ENCODE measurements around the gene IKZF5. TPM values are rescaled to one million over a fixed set of nuclear protein-coding genes. Genes with fewer than 3 reads are reported as not detected.

Gene IKZF5
- total RNA-seq, 1 experiment from 2014 or later, result 8.6 TPM

GRCh38 chr10:122981066-122981464, 27.5 kb downstream of the IKZF5 start:
- peak; percentile 25; the same call in 1 of the 2 replicates for ATAC-seq
- H3K36me3 ChIP-seq (ENCODE audit: control insufficient read depth, insufficient read depth, low read length), result no peaks in the 10 kb centered on the region; the same call in 1 of the 2 replicates
- POLR2A ChIA-PET, result interaction anchor here (0.6 kb wide), 1 partner anchor 42 kb away, joined by 3 read pairs; no protein-coding TSS in a partner anchor
- DNase-seq (ENCODE audit: low read depth, low spot score), result peak; percentile 18
- H3K4me1 ChIP-seq (ENCODE audit: control insufficient read depth, insufficient read depth, low read length), result peaks cover 9% of the 10 kb centered on the region
- H3K27me3 ChIP-seq (ENCODE audit: control insufficient read depth, insufficient read depth, low read length), result no peaks in the 10 kb centered on the region
- TSS peak; percentile 80 for BruUV-seq (replicated peaks)
- peak; percentile 56; the same call in 1 of the 2 replicates for TF ChIP-seq CTCF (IDR thresholded peaks at IDR 0.05)
- no peak for TF ChIP-seq POLR2AphosphoS5 (IDR thresholded peaks at IDR 0.05; ENCODE audit: low read depth, low read length)
- TF ChIP-seq TCF7L2 (IDR thresholded peaks at IDR 0.05; ENCODE audit: low read depth, low read length), result no peak
- intact Hi-C loops (cut with micrococcal nuclease; ENCODE audit: unreplicated experiment), result no loop called here
- H3K27ac ChIP-seq (ENCODE audit: low read length), result peak overlapping the region; percentile 91
- in situ Hi-C loops (cut with HindIII; ENCODE audit: low pct_unique_long_range_greater_than_20kb, low sequenced_read_pairs), result no loop called here
- peak overlapping the region; percentile 67 to 94 for H3K4me3 ChIP-seq (ENCODE audit: low read depth in 2 of 2, low read length in 2 of 2)
- CTCF ChIA-PET, result interaction anchor here (1.4 kb wide), 1 partner anchor 29 kb away, joined by 4 read pairs; no protein-coding TSS in a partner anchor
- no peaks in the 10 kb centered on the region for H3K9me3 ChIP-seq (ENCODE audit: control insufficient read depth, insufficient read depth, low read depth, low read length)

GRCh38 chr10:122980209-122981065, 28.2 kb downstream of the IKZF5 start, which contains the start of gene PSTK:
PSTK (plus strand) TSS chr10:122980401; CDS start chr10:122980480, 79 bp downstream.
- H3K9me3 ChIP-seq (ENCODE audit: control insufficient read depth, insufficient read depth, low read depth, low read length), result no peaks in the 10 kb centered on the region
- CTCF ChIA-PET, result interaction anchor here (1.4 kb wide), 1 partner anchor 30 kb away, joined by 4 read pairs; no protein-coding TSS in a partner anchor
- peak; percentile 98 for ATAC-seq
- intact Hi-C loops (cut with micrococcal nuclease; ENCODE audit: unreplicated experiment), result no loop called here
- H3K4me3 ChIP-seq (ENCODE audit: low read depth in 2 of 2, low read length in 2 of 2), result peak within 1 kb of the TSS; percentile 67 to 94
- TF ChIP-seq POLR2AphosphoS5 (IDR thresholded peaks at IDR 0.05; ENCODE audit: low read depth, low read length) (peak; percentile 85), TCF7L2 (IDR thresholded peaks at IDR 0.05; ENCODE audit: low read depth, low read length) (peak; percentile 69), CTCF (IDR thresholded peaks at IDR 0.05) (peak; percentile 96), SIN3A (IDR thresholded peaks at IDR 0.05; ENCODE audit: borderline replicate concordance, insufficient read depth, low read depth, low read length) (peak; percentile 82; the same call in 1 of the 2 replicates), REST (IDR thresholded peaks at IDR 0.05; ENCODE audit: insufficient read depth in 1 of 2, low read depth in 2 of 2, low read length in 1 of 2) (peak in 1 of 2 experiments; percentile 38; a peak in 1 of 4 replicates)
- no peaks in the 10 kb centered on the region for H3K27me3 ChIP-seq (ENCODE audit: control insufficient read depth, insufficient read depth, low read length)
- POLR2A ChIA-PET, result interaction anchor here (0.7 kb wide), 1 partner anchor 512 kb away, joined by 4 read pairs; no protein-coding TSS in a partner anchor
- H3K4me1 ChIP-seq (ENCODE audit: control insufficient read depth, insufficient read depth, low read length), result peaks cover 9% of the 10 kb centered on the region
- DNase-seq (ENCODE audit: low read depth, low spot score), result peak; percentile 86
- TSS peak; percentile 89 for BruUV-seq (replicated peaks)
- in situ Hi-C loops (cut with HindIII; ENCODE audit: low pct_unique_long_range_greater_than_20kb, low sequenced_read_pairs), result no loop called here
- peak within 1 kb of the TSS; percentile 91 for H3K27ac ChIP-seq (ENCODE audit: low read length)
- no peaks in the 10 kb centered on the region; the same call in 1 of the 2 replicates for H3K36me3 ChIP-seq (ENCODE audit: control insufficient read depth, insufficient read depth, low read length)
